ENCODE measurements around the gene FGFR4. TPM values are rescaled to one million over a fixed set of nuclear protein-coding genes. Genes with fewer than 3 reads are reported as not detected.

FGFR4 gene
- total and polyA plus RNA-seq, 2 of the 8 experiments (the other 6 are each of a cell fraction or from before 2014, with no cell fraction given): 61.4 to 88.4 TPM

- no peaks in the 10 kb centered on the region for H3K79me1 ChIP-seq (ENCODE audit: low read depth, low read length)
- POLR2A ChIA-PET (ENCODE audit: partially characterized antibody): interaction anchor here (0.6 to 1.1 kb wide), 3 partner anchors 23 to 58 kb away, joined by 3 to 5 read pairs (median 3); no protein-coding TSS in a partner anchor
Observed at GRCh38 chr5:177109810-177110209, 23.1 kb downstream of the FGFR4 start.

More at GRCh38 chr5:177109810-177110209, 23.1 kb downstream of the FGFR4 start:
- no peak for FAIRE-seq
- Histone ChIP-seq H3K4ac (replicated peaks; ENCODE audit: insufficient read length, low read depth, low read length) (no peak overlapping the region), H3K4me2 (ENCODE audit: insufficient read depth in 1 of 2, low read depth in 2 of 2, low read length in 2 of 2) (no peak overlapping the region), H3K4me1 (replicated peaks in 1 of 4; ENCODE audit: control insufficient read depth in 3 of 4, insufficient read depth in 4 of 4, low read length in 3 of 4) (peaks cover 0 to 9% (median 0%) of the 10 kb centered on the region in 4 experiments; a peak in 3 of 7 replicates), H3K14ac (ENCODE audit: insufficient read length) (no peak overlapping the region), H3K36me3 (ENCODE audit: control insufficient read depth in 2 of 4, insufficient read depth in 4 of 4, low read length in 3 of 4) (no peaks in the 10 kb centered on the region), H2BK120ac (replicated peaks; ENCODE audit: low read depth, low read length) (no peak overlapping the region), H3K23ac (ENCODE audit: insufficient read length) (no peak overlapping the region), H3K9ac (replicated peaks in 1 of 4; ENCODE audit: extremely low read depth in 1 of 4, low read depth in 3 of 4, low read length in 3 of 4) (no peak overlapping the region), H2BK20ac (ENCODE audit: low read length) (no peak overlapping the region), H3K56ac (replicated peaks; ENCODE audit: insufficient read length, low read depth, low read length) (no peak overlapping the region), H2BK12ac (ENCODE audit: low read depth, low read length) (peak overlapping the region; percentile 84; the same call in 1 of the 2 replicates), H2BK15ac (ENCODE audit: low read length) (no peak overlapping the region), H3K27me3 (replicated peaks in 1 of 4; ENCODE audit: control insufficient read depth in 3 of 4, extremely low read depth in 1 of 4, insufficient read depth in 3 of 4, low read length in 3 of 4) (no peaks in the 10 kb centered on the region), H3K9me3 (ENCODE audit: insufficient read depth in 2 of 2, low read depth in 1 of 2, low read length in 1 of 2) (no peaks in the 10 kb centered on the region), H4K91ac (replicated peaks; ENCODE audit: insufficient read length, low read length) (no peak overlapping the region), H2AK5ac (ENCODE audit: low read depth, low read length) (no peak overlapping the region), H3K18ac (ENCODE audit: extremely low read depth, low read length) (no peak overlapping the region), H3K79me2 (ENCODE audit: control insufficient read depth in 1 of 2, insufficient read depth in 2 of 2, low read length in 2 of 2) (no peaks in the 10 kb centered on the region), H3K23me2 (ENCODE audit: low read depth, low read length) (no peaks in the 10 kb centered on the region), H3K4me3 (ENCODE audit: extremely low read depth in 1 of 4, insufficient read depth in 2 of 4, low read depth in 3 of 4, low read length in 4 of 4) (no peak overlapping the region), H4K5ac (ENCODE audit: insufficient read length, low read depth, low read length) (no peak overlapping the region), H2BK5ac (ENCODE audit: low read depth, low read length) (no peak overlapping the region; the same call in 1 of the 2 replicates), H2AFZ (ENCODE audit: low read length) (no peak overlapping the region), H4K20me1 (replicated peaks in 1 of 2; ENCODE audit: control insufficient read depth in 1 of 2, insufficient read depth in 2 of 2, low read length in 2 of 2) (no peaks in the 10 kb centered on the region), H3K27ac (ENCODE audit: low read depth, low read length) (no peak overlapping the region), H4K8ac (ENCODE audit: extremely low read depth, insufficient read depth, low read length) (no peak overlapping the region)
- DNase-seq (ENCODE audit: low read depth in 1 of 2, low spot score in 2 of 2): no peak
- WGBS, 2 experiments (ENCODE audit: extremely low coverage in 1 of 2, insufficient coverage in 1 of 2, insufficient read length in 1 of 2, insufficient replicate concordance in 2 of 2, low coverage in 1 of 2, low lambda C conversion rate in 2 of 2, missing lambda C conversion rate in 1 of 2): 77% methylated on average over 9 of the region's 9 CpGs; no CpG with 5 or more reads in 1 of the 2 experiments
- CTCF ChIA-PET (ENCODE audit: partially characterized antibody): interaction anchor here (0.6 to 11.0 kb wide), 7 partner anchors 11 to 851 kb away, joined by 3 to 170 read pairs (median 60); partner anchors contain the start of genes FGFR4 and MXD3
- TF ChIP-seq CTBP2 (IDR thresholded peaks at IDR 0.05; ENCODE audit: borderline replicate concordance, insufficient read depth, insufficient read length, low read length): no peak
- TF ChIP-seq KDM5A (IDR thresholded peaks at IDR 0.05; ENCODE audit: low read length): no peak
- no peak for TF ChIP-seq MAFK (IDR thresholded peaks at IDR 0.05; ENCODE audit: low read depth, low read length)
- TF ChIP-seq POLR2A (IDR thresholded peaks at IDR 0.05; ENCODE audit: control extremely low read depth in 1 of 2, low read depth in 2 of 2, low read length in 2 of 2): no peak
- TF ChIP-seq RXRA (IDR thresholded peaks at IDR 0.05; ENCODE audit: insufficient read depth, low read depth, low read length): no peak
- TF ChIP-seq YY1 (IDR thresholded peaks at IDR 0.05; ENCODE audit: low read depth, low read length): no peak
- no peak for TF ChIP-seq CREB1 (IDR thresholded peaks at IDR 0.05)
- no peak for TF ChIP-seq RFX5 (IDR thresholded peaks at IDR 0.05; ENCODE audit: borderline replicate concordance, low read depth, low read length)
- no peak for TF ChIP-seq TBP (IDR thresholded peaks at IDR 0.05; ENCODE audit: low read depth, low read length)
- no peak for TF ChIP-seq GTF2F1 (IDR thresholded peaks at IDR 0.05; ENCODE audit: borderline replicate concordance, low read depth, low read length)
- TF ChIP-seq CHD1 (IDR thresholded peaks at IDR 0.05; ENCODE audit: low read depth, low read length): no peak
- TF ChIP-seq TEAD4 (IDR thresholded peaks at IDR 0.05; ENCODE audit: low read depth, low read length): no peak
- TF ChIP-seq SP2 (IDR thresholded peaks at IDR 0.05; ENCODE audit: low read length): no peak
- TF ChIP-seq GABPA (IDR thresholded peaks at IDR 0.05; ENCODE audit: borderline replicate concordance, insufficient read depth, low read length): no peak
